VCaP (cell line): Measurements from ENCODE around the gene GPR25.

Experiments used
- H3K27ac ChIP-seq: fragments of 450-650 bp; 2 replicates; pipeline ENCODE4 v1.5.1; 2017
- CTCF ChIP-seq: fragments of 450-650 bp; conservative IDR thresholded peaks from 2 replicates; pipeline ENCODE4 v1.5.1; 2017; ENCODE audit warnings: mild to moderate bottlenecking, moderate library complexity

The GPR25 gene

GRCh38 chr1:200886594-200886993 is 13.8 kb downstream of the GPR25 start:
- TF ChIP-seq CTCF = no peak

GRCh38 chr1:200887036-200887435 is 14.3 kb downstream of the GPR25 start:
- TF ChIP-seq CTCF = no peak
- no peak overlapping the region for H3K27ac ChIP-seq

More at GRCh38 chr1:200886594-200886993, 13.8 kb downstream of the GPR25 start:
- no peak overlapping the region for H3K27ac ChIP-seq

- no peak overlapping the region for H3K27ac ChIP-seq
- TF ChIP-seq CTCF = no peak
These were observed 15.1 kb downstream of the GPR25 start for GRCh38 chr1:200887772-200888348.

GRCh38 chr1:200888349-200888838 is 15.6 kb downstream of the GPR25 start:
- TF ChIP-seq CTCF = no peak
- no peak overlapping the region for H3K27ac ChIP-seq

- no peak for TF ChIP-seq CTCF
These were observed 16.8 kb downstream of the GPR25 start for GRCh38 chr1:200889571-200889970.

GRCh38 chr1:200890027-200890426 is 17.2 kb downstream of the GPR25 start:
- no peak for TF ChIP-seq CTCF
- H3K27ac ChIP-seq = no peak overlapping the region

More at GRCh38 chr1:200889571-200889970, 16.8 kb downstream of the GPR25 start:
- H3K27ac ChIP-seq = no peak overlapping the region

- TF ChIP-seq CTCF = peak; percentile 70
- peak overlapping the region; percentile 71 for H3K27ac ChIP-seq
These were observed 18.3 kb downstream of the GPR25 start for GRCh38 chr1:200890818-200891773.
